Mucosa of stomach (tissue), 1 donor: ENCODE measurements around the gene TMEM163.

Source experiments
- H3K27me3 ChIP-seq: one replicate; pipeline ENCODE4 v1.7.0; 2013; ENCODE audit warnings: mild to moderate bottlenecking, low read length; ENCODE audit not compliant: control insufficient read depth, insufficient read depth
- H3K36me3 ChIP-seq: one replicate; pipeline ENCODE4 v1.7.0; 2013; ENCODE audit warnings: low read length; ENCODE audit not compliant: control insufficient read depth, insufficient read depth
- H3K4me1 ChIP-seq: one replicate; pipeline ENCODE4 v1.7.0; 2013; ENCODE audit warnings: mild to moderate bottlenecking, low read length; ENCODE audit not compliant: control insufficient read depth, insufficient read depth
- H3K4me3 ChIP-seq: one replicate; pipeline ENCODE4 v1.7.0; 2013; ENCODE audit warnings: low read length
- H3K9ac ChIP-seq: one replicate; pipeline ENCODE4 v1.7.0; 2013; ENCODE audit warnings: mild to moderate bottlenecking, low read length, moderate library complexity
- H3K9me3 ChIP-seq: one replicate; pipeline ENCODE4 v1.7.0; 2013; ENCODE audit warnings: mild to moderate bottlenecking, low read length, moderate library complexity; ENCODE audit not compliant: control insufficient read depth
- donor health status: Pancreatic carcinoma.

TMEM163 gene

GRCh38 chr2:134648586-134648985, 70.2 kb downstream of the TMEM163 start:
- no peak overlapping the region for H3K4me3 ChIP-seq
- H3K4me1 ChIP-seq = no peaks in the 10 kb centered on the region
- H3K36me3 ChIP-seq = no peaks in the 10 kb centered on the region
- H3K27me3 ChIP-seq = no peaks in the 10 kb centered on the region
- H3K9me3 ChIP-seq = no peaks in the 10 kb centered on the region
- no peak overlapping the region for H3K9ac ChIP-seq

- H3K9ac ChIP-seq = no peak overlapping the region
- H3K4me1 ChIP-seq = no peaks in the 10 kb centered on the region
- no peak overlapping the region for H3K4me3 ChIP-seq
Observed at GRCh38 chr2:134647607-134648256, 71.1 kb downstream of the TMEM163 start.

GRCh38 chr2:134642938-134643337, 75.9 kb downstream of the TMEM163 start:
- H3K36me3 ChIP-seq = no peaks in the 10 kb centered on the region
- H3K4me3 ChIP-seq = no peak overlapping the region
- H3K9ac ChIP-seq = no peak overlapping the region
- peaks cover 4% of the 10 kb centered on the region for H3K4me1 ChIP-seq
- H3K9me3 ChIP-seq = no peaks in the 10 kb centered on the region
- no peaks in the 10 kb centered on the region for H3K27me3 ChIP-seq

More at GRCh38 chr2:134647607-134648256, 71.1 kb downstream of the TMEM163 start:
- Histone ChIP-seq H3K9me3 (no peaks in the 10 kb centered on the region), H3K27me3 (no peaks in the 10 kb centered on the region), H3K36me3 (no peaks in the 10 kb centered on the region)

- H3K4me1 ChIP-seq = peaks cover 4% of the 10 kb centered on the region
Observed at GRCh38 chr2:134640494-134640893, 78.3 kb downstream of the TMEM163 start.

GRCh38 chr2:134639265-134639664, 79.5 kb downstream of the TMEM163 start:
- H3K9ac ChIP-seq = no peak overlapping the region
- no peaks in the 10 kb centered on the region for H3K9me3 ChIP-seq
- no peaks in the 10 kb centered on the region for H3K36me3 ChIP-seq
- H3K4me3 ChIP-seq = no peak overlapping the region
- peaks cover 4% of the 10 kb centered on the region for H3K4me1 ChIP-seq
- H3K27me3 ChIP-seq = no peaks in the 10 kb centered on the region

More at GRCh38 chr2:134640494-134640893, 78.3 kb downstream of the TMEM163 start:
- Histone ChIP-seq H3K36me3 (no peaks in the 10 kb centered on the region), H3K9me3 (no peaks in the 10 kb centered on the region), H3K4me3 (no peak overlapping the region), H3K9ac (no peak overlapping the region), H3K27me3 (no peaks in the 10 kb centered on the region)

- Histone ChIP-seq H3K9me3 (no peaks in the 10 kb centered on the region), H3K9ac (no peak overlapping the region), H3K36me3 (no peaks in the 10 kb centered on the region), H3K27me3 (no peaks in the 10 kb centered on the region), H3K4me3 (no peak overlapping the region), H3K4me1 (peaks cover 4% of the 10 kb centered on the region)
Observed at GRCh38 chr2:134636714-134637113, 82.1 kb downstream of the TMEM163 start.

- Histone ChIP-seq H3K9me3 (no peaks in the 10 kb centered on the region), H3K27me3 (no peaks in the 10 kb centered on the region), H3K36me3 (no peaks in the 10 kb centered on the region), H3K4me3 (no peak overlapping the region), H3K4me1 (peaks cover under 1% of the 10 kb centered on the region), H3K9ac (no peak overlapping the region)
Observed at GRCh38 chr2:134634054-134634753, 84.6 kb downstream of the TMEM163 start.

- no peaks in the 10 kb centered on the region for H3K27me3 ChIP-seq
- H3K9ac ChIP-seq = no peak overlapping the region
- no peak overlapping the region for H3K4me3 ChIP-seq
- no peaks in the 10 kb centered on the region for H3K9me3 ChIP-seq
- H3K36me3 ChIP-seq = no peaks in the 10 kb centered on the region
- peaks cover 4% of the 10 kb centered on the region for H3K4me1 ChIP-seq
Observed at GRCh38 chr2:134630504-134631159, 88.2 kb downstream of the TMEM163 start.

GRCh38 chr2:134628453-134628852, 90.3 kb downstream of the TMEM163 start:
- no peaks in the 10 kb centered on the region for H3K27me3 ChIP-seq
- H3K9me3 ChIP-seq = no peaks in the 10 kb centered on the region
- H3K4me1 ChIP-seq = peaks cover 4% of the 10 kb centered on the region
- H3K4me3 ChIP-seq = no peak overlapping the region
- no peak overlapping the region for H3K9ac ChIP-seq
- H3K36me3 ChIP-seq = no peaks in the 10 kb centered on the region

- no peaks in the 10 kb centered on the region for H3K9me3 ChIP-seq
- no peaks in the 10 kb centered on the region for H3K27me3 ChIP-seq
- no peak overlapping the region for H3K4me3 ChIP-seq
- H3K36me3 ChIP-seq = no peaks in the 10 kb centered on the region
- H3K4me1 ChIP-seq = peaks cover 4% of the 10 kb centered on the region
- H3K9ac ChIP-seq = no peak overlapping the region
Observed at GRCh38 chr2:134626781-134627180, 92.0 kb downstream of the TMEM163 start.

GRCh38 chr2:134625311-134625710, 93.5 kb downstream of the TMEM163 start:
- no peaks in the 10 kb centered on the region for H3K27me3 ChIP-seq
- H3K4me1 ChIP-seq = peaks cover 4% of the 10 kb centered on the region
- H3K9me3 ChIP-seq = no peaks in the 10 kb centered on the region
- no peak overlapping the region for H3K9ac ChIP-seq
- H3K36me3 ChIP-seq = no peaks in the 10 kb centered on the region
- no peak overlapping the region for H3K4me3 ChIP-seq

GRCh38 chr2:134623796-134624195, 95.0 kb downstream of the TMEM163 start:
- Histone ChIP-seq H3K27me3 (no peaks in the 10 kb centered on the region), H3K4me1 (no peaks in the 10 kb centered on the region), H3K9ac (no peak overlapping the region), H3K9me3 (peaks cover 6% of the 10 kb centered on the region), H3K36me3 (no peaks in the 10 kb centered on the region), H3K4me3 (no peak overlapping the region)
